Heart left ventricle (tissue), 16 donors: Measurements from ENCODE around the gene FBXO17. TPM values are rescaled to one million over a fixed set of nuclear protein-coding genes. Genes with fewer than 3 reads are reported as not detected.

ENCODE experiments used
- ATAC-seq, 4 donors: fragments of 200-7000 bp; cut with Tn5 transposase; one replicate each; pipeline ENCODE4 v1.9.1; 2020 to 2022; ENCODE audit warnings: moderate library complexity in 4 of 4, mild to moderate bottlenecking in 3 of 4, moderate number of reproducible peaks in 1 of 4
- DNase-seq, 5 donors: peaks; one replicate each; pipeline ENCODE4 v3.0.0-alpha.2; 2020
- H3K27ac ChIP-seq, 12 donors: fragments of 200-600 bp; sonication (generic) in 4 of 12; one replicate each; pipeline versions ENCODE4 v1.5.0 to v1.8.0; 2016 to 2022; ENCODE audit warnings: mild to moderate bottlenecking in 2 of 12
- H3K27me3 ChIP-seq, 9 donors: fragments of 200-600 bp; sonication (generic) in 2 of 9; one replicate each; pipeline versions ENCODE4 v1.5.1 to v1.8.0; 2016 to 2022; ENCODE audit warnings: mild to moderate bottlenecking in 3 of 9
- H3K36me3 ChIP-seq, 9 donors: fragments of 200-600 bp; sonication (generic) in 2 of 9; one replicate each; pipeline versions ENCODE4 v1.5.0 to v1.8.0; 2018 to 2022; ENCODE audit warnings: mild to moderate bottlenecking in 2 of 9
- H3K4me1 ChIP-seq, 12 donors: fragments of 200-600 bp; sonication (generic) in 4 of 12; one replicate each; pipeline versions ENCODE4 v1.5.0 to v1.8.0; 2016 to 2022; ENCODE audit warnings: mild to moderate bottlenecking in 3 of 12
- H3K4me3 ChIP-seq, 12 donors: fragments of 200-600 bp; sonication (generic) in 4 of 12; one replicate each; pipeline versions ENCODE4 v1.5.0 to v1.8.0; 2017 to 2022; ENCODE audit warnings: mild to moderate bottlenecking in 9 of 12, moderate library complexity in 4 of 12
- H3K9me3 ChIP-seq, 12 donors: fragments of 200-600 bp; sonication (generic) in 4 of 12; one replicate each; pipeline versions ENCODE4 v1.5.0 to v1.8.0; 2016 to 2022; ENCODE audit warnings: mild to moderate bottlenecking in 1 of 12
- CTCF ChIP-seq, 12 donors: fragments of 200-600 bp; sonication (generic) in 4 of 12; IDR thresholded peaks; one replicate each; pipeline versions ENCODE4 v1.5.0 to v1.8.0; 2018 to 2022; ENCODE audit warnings: antibody characterized with exemption in 12 of 12, mild to moderate bottlenecking in 5 of 12
- POLR2A ChIP-seq, 2 donors: fragments of 450-650 bp; IDR thresholded peaks; one replicate each; pipeline ENCODE4 v1.6.1; 2017; ENCODE audit warnings: antibody characterized with exemption in 2 of 2, mild to moderate bottlenecking in 2 of 2, moderate library complexity in 2 of 2
- WGBS, 4 donors: extraction: QIAGEN DNeasy Blood & Tissue Kit in 2 of 4; methylation state at CpG; one replicate each; pipeline versions ENCODE4 v1.1.5 to v1.1.7; 2013 to 2018; 5-methylcytosine and 5-hydroxymethylcytosine counted together
- intact Hi-C, 10 donors: fragments of 100-400 bp; cut with DNase I; formaldehyde crosslinking; loops; one replicate each; pipeline versions ENCODE4 v1.11.1 to v1.14.2; 2022
- polyA plus RNA-seq, 2 donors: library from polyadenylated mRNA; stranded (reverse); fragments of 200-250 nt; gene quantifications; one replicate each; pipeline ENCODE4 v1.2.3, GENCODE V29; 2013
- total RNA-seq, 9 donors: library from RNA; depleted of rRNA in 2 of 9; stranded (reverse); fragments of >200 nt in 2 of 9; fragmentation: NEBNext Ultra II Directional in 3 of 9; extraction: Animal tissue kit (Norgen Biotek cat#: 25700) in 3 of 9; gene quantifications; one replicate each; pipeline versions ENCODE4 v1.1.0 to v1.2.4, GENCODE V29; 2016 to 2023
- donor health status: ischemic (EF 13 %, LVEDD 7.1; RV severe dilation, severe dysfunction).
- donor health status: healthy with polysubstance abuse.
- donor health status: DM: no; HTN: yes; CAD: no.
- donor health status: DM: no; HTN: no; CAD: no.
- donor health status: ischemic (EF 25% LVEDD 6.9; RV normal size, moderate dysfunction).
- donor health status: ischemic (EF 25% LVEDD 5.7; RV mildly dilated, moderate dysfunction).
- donor health status: healthy.
- donor health status: DM: yes; HTN: yes; CAD: no.
- donor health status: ischemic (EF 35%, LVEDD 5.7; RV mildly dilated, moderate dysfunction).
- donor health status: nonischemic (EF 11% LVEDD 7.7; RV severe dilation, severe dysfunction).
- donor health status: DM: yes; HTN: yes; CAD: no.
- donor health status: PGD.
- donor health status: ischemic (EF 29% LVEDD 5.4; RV normal size, mild dysfunction).
- donor health status: nonischemic (EF 23%, LVEDD 6.1; RV moderate dilation, normal function).

The FBXO17 gene
- total and polyA plus RNA-seq, 11 donors, result 1.2 to 4.9 (median 2.4) TPM

- Histone ChIP-seq H3K4me3 (no peak overlapping the region), H3K4me1 (peaks cover 3 to 12% (median 8%) of the 10 kb centered on the region in 12 donors), H3K36me3 (peaks cover 0 to 6% (median 0%) of the 10 kb centered on the region in 9 donors), H3K9me3 (no peaks in the 10 kb centered on the region), H3K27me3 (peaks cover 0 to 11% (median 0%) of the 10 kb centered on the region in 9 donors), H3K27ac (no peak overlapping the region)
- TF ChIP-seq CTCF (IDR thresholded peaks at IDR 0.05) (no peak), POLR2A (IDR thresholded peaks at IDR 0.05) (no peak)
- WGBS, 4 donors, result 86 to 92% (median 90%) methylated on average over 4 to 11 of the region's 11 CpGs
- intact Hi-C loops, result loop anchor here in 1 of 10 donors (10.0 kb wide), 1 partner anchor 342 kb away; no protein-coding TSS in a partner anchor
- ATAC-seq, result no peak
- no peak for DNase-seq
Measured at GRCh38 chr19:38946229-38947010, 29.1 kb downstream of the FBXO17 start.

- peaks cover 0 to 6% (median 0%) of the 10 kb centered on the region in 9 donors for H3K36me3 ChIP-seq
- H3K9me3 ChIP-seq, result no peaks in the 10 kb centered on the region
- DNase-seq (no peak), ATAC-seq (no peak)
- WGBS, 4 donors, result 73 to 95% (median 93%) methylated on average over 2 to 3 of the region's 3 CpGs
- TF ChIP-seq CTCF (IDR thresholded peaks at IDR 0.05) (no peak), POLR2A (IDR thresholded peaks at IDR 0.05) (no peak)
- peaks cover 0 to 11% (median 0%) of the 10 kb centered on the region in 9 donors for H3K27me3 ChIP-seq
- H3K4me1 ChIP-seq, result peaks cover 3 to 12% (median 8%) of the 10 kb centered on the region in 12 donors
- intact Hi-C loops, result loop anchor here in 1 of 10 donors (10.0 kb wide), 1 partner anchor 341 kb away; no protein-coding TSS in a partner anchor
- H3K4me3 ChIP-seq, result no peak overlapping the region
- no peak overlapping the region for H3K27ac ChIP-seq
Measured at GRCh38 chr19:38945562-38946228, 29.8 kb downstream of the FBXO17 start.

GRCh38 chr19:38944981-38945506, 30.5 kb downstream of the FBXO17 start:
- H3K27me3 ChIP-seq, result peaks cover 0 to 5% (median 0%) of the 10 kb centered on the region in 9 donors
- peaks cover 0 to 6% (median 0%) of the 10 kb centered on the region in 9 donors for H3K36me3 ChIP-seq
- no peak overlapping the region for H3K4me3 ChIP-seq
- TF ChIP-seq CTCF (IDR thresholded peaks at IDR 0.05), result no peak
- no peak for TF ChIP-seq POLR2A (IDR thresholded peaks at IDR 0.05)
- intact Hi-C loops, result loop anchor here in 1 of 10 donors (10.0 kb wide), 1 partner anchor 340 kb away; no protein-coding TSS in a partner anchor
- ATAC-seq (no peak), DNase-seq (no peak)
- no peak overlapping the region for H3K27ac ChIP-seq
- no peaks in the 10 kb centered on the region for H3K9me3 ChIP-seq
- H3K4me1 ChIP-seq, result peaks cover under 1 to 8% (median 4%) of the 10 kb centered on the region in 12 donors
- 84 to 90% (median 87%) methylated on average over 6 to 12 of the region's 12 CpGs for WGBS, 4 donors
